T-helper 2 cell treated with Interferon-gamma antibody and Interleukin-4, amounts not matched to agents 100 ng/mL and 5 ng/mL, for 36 hours (primary cell): ENCODE results near the gene CAMTA1. TPM values are rescaled to one million over a fixed set of nuclear protein-coding genes. Genes with fewer than 3 reads are reported as not detected.

Experiments
- intact Hi-C: fragments of 100-400 bp; cut with micrococcal nuclease; formaldehyde crosslinking; loops from one replicate; pipeline ENCODE4 v1.15.1; 2023
- total RNA-seq: library from RNA; stranded (reverse); gene quantifications from 2 replicates; pipeline ENCODE4 v1.2.3, GENCODE V29; 2022

Gene CAMTA1
- total RNA-seq, 1 donor from 2014 or later: 40.7 TPM

DNA sequence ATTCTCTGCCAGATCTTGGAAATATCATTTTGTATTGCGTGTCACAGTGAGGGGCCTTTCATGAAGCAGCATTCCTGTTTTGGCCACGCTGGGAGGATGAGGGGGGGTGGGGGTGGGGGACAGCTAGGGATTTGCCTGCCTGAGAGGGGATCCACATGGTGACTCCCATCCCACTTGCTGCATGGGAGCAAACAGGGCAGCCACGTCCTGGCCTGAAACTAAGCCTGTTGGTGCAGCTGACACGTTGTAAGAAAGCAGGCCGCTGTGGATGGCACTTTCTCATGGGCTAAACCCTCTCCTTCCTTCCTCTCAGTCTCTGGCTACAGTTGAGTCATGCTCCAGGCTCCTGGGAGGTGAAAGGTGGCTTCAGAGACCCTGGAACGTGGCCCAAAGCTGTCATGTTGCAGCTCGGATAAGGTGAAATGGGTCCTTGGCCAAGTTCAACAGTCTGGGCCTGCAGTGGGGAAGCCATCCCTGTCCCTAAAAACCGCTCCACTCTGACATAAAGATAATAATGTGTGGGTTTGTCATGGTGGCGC lies 639.2 kb downstream of the CAMTA1 start:
- intact Hi-C loops: no loop called here

DNA sequence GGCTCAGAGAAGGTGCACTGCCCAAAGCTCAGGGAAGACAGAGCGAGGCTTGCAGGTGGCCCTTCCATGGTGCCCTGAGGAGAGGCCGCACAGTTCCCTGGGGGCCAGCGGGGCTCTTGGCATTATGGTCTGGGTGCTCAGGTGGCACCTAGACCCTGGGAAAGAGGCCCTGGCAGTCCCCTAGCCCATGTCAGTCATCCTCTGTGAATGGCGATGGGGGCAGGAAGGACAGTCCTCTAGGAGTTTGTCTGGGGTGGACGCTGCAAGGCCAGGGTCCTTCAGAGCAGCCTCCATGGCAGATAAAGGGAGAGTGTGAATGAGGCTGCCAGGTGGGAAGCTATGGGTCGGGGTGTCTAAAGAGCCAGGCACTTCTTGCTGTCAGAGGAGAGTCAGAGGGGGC lies 640.0 kb downstream of the CAMTA1 start:
- intact Hi-C loops: no loop called here

DNA sequence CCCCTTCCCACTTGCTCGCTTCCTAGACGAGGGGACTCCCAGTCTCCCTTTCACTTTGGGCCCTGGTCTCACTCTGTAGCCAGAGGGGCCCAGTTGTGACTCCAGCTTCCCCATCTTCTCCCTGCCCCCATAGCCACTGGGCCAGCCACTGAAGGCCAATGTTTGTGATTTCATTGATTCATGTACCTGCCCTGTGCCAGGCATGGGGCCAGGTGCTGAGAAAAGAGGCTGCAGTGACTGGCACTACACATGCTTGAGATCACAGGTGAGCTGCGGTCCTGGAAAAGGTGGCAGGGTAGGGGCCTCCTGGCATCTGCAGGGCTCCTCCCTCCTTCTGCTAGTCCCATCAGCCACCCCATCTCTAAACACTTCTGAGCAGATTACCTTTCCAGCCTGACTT lies 640.5 kb downstream of the CAMTA1 start:
- intact Hi-C loops: no loop called here

DNA sequence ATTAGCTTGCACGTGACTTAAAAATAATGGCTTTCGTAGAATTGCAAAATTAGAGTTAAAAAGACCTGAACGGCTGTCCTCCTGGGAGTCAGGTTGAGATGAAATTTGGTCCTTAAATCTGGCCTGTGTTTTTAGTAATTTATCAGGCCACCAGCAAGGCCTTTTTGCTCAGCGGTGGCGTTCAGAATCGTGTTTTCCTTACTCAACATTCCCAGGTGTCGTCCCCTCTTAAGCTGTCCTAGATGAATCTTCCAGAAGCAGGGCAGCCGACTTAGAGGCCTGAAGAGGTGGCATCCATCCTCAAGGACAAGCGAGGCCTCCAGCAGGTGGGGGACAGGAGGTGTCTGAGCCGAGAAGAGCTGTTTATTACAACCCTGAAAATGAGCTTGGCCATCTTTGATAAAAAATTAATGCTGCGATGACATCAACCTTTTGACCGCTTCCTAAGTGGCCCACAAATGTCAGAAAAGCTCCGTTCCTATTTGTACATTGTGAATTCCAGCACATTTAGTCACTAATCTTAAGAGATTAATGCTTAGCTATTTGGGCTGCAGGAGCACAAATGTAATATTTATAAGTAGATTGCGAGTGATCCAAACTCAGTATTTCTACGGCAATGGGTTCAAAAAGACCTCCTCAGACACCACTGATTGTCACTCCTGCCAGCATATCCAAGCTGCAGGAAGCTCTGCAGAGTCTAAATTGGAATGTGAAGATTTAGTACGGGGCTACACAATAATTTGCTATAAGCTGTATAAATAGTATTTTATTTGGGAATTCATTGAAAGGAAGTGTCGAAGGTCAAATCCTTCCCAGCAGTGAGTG lies 641.7 kb downstream of the CAMTA1 start:
- intact Hi-C loops: no loop called here

DNA sequence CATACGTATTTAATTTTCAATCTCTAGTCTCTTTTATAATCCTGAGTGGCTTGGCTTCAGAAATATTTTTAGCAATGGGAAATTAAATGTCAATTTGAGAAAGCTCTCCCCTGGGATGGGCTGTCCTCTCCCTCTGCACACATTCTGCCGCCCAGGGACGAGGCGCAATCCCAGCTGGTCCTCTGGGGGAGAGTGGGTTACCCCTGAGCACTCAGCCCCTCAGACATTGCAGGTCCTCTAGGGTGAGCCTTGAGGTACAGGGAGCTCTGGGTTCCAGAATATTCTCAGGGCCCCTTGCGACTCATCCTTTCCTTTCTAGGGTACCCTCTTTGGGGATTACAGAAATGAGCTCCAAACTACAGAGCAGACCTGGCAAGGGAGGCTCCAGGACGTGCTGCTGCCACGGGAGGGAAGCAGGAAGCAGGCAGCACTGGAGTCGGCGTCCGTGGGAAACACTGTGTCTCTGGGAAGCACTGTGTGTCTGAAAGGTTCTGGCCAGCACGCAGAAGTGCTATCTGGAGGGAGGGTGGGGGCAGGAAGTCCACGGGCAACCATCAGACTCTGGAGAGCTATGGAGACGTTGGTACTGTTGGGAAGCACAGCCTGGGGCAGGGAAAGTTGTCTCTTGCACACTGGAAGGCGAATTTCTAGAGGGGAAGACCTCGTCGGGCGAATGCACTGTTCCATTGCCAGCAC lies 642.5 kb downstream of the CAMTA1 start:
- intact Hi-C loops: no loop called here

DNA sequence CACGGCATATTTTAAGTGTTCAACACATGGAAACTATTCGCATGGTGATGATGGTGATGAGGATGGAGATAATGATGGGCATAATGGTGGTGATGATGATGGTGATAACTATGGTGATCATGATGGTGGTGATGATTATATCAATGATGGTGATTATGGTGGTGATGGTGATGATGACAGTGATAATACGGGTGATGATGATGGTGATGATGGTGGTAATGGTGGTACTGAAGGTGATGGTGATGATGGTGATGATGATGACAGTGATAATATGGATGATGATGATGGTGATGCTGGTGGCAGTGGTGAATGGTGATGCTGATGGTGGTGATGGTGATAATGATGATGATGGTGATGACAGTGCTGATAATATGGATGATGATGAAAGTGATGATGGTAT lies 644.0 kb downstream of the CAMTA1 start:
- intact Hi-C loops: no loop called here

DNA sequence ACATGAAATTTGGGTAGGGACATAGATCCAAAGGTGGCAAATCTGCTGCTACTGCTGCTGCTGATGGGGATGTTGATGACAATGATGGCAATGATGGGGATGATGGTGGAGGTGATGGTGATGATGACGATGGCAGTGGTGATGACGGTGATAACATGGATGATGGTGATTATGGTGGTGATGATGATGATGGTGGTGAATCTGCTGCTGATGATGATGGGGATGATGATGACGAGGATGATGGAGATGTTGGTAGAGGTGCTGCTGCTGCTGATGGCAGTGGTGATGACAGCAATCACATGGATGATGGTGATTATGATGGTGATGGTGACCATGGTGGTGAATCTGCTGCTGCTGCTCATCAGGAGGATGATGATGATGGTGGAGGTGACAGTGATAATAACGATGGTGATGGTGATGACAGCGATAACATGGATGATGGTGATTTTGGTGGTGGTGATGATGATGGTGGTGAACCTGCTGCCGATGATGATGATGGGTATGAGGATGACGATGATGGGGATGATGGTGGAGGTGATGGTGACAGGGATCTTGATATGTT lies 644.9 kb downstream of the CAMTA1 start:
- intact Hi-C loops: no loop called here

DNA sequence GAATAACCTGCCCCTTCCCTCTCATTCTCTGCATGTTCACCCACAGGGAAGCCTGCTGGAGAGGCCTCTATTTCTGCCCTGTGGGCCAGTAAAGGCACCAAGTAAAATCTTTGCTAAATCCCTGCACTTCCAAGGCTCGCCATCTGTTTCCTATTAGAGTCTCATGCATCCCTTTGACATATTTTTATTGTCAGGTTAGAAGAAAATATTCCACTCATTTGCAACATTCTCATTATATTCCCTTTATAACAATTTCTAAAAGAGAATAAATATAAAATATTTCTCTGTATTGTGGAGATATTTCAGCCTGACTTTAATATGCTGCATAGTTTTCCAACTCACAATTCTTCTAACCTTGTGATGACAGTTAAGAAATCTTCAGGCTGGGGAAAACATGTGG lies 645.4 kb downstream of the CAMTA1 start:
- intact Hi-C loops: no loop called here

DNA sequence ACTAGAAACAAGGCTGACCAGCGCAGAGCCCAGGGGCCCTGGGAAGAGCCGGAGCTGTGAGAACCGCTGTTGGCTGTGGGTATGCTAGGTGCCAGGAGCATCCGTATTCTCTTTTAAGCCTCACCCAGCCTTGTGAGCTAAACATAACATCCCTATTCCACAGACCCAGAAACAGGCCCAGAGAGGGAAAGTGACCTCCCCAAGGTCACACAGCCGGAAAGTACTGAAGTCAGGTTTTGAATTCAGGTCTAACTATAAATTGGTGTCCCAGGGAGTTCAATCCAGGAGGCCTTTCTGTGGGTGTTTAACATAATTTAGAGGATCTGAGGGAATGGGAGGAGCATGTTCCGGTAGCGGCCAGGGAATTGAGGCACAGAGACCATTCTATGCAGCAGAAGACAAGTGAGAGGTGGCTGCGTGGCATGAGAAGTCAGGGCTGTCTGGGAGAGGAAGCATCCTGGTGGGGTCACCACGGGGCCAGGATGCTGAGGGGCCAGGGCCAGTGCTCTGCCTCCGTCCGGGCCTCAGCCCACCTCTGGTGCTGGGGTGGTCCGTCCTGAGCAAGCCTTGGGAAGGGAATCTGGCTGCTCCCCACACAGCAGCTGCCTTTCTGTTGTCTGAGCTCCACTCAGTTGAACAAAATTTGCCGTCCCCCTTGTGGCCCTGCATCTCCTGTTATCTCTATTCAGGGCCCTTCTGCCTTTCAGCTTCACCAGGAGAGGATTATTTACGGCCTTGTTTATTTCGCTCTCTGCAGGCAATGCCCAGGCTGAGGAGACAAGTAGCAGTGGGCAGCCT lies 647.0 kb downstream of the CAMTA1 start:
- intact Hi-C loops: no loop called here

DNA sequence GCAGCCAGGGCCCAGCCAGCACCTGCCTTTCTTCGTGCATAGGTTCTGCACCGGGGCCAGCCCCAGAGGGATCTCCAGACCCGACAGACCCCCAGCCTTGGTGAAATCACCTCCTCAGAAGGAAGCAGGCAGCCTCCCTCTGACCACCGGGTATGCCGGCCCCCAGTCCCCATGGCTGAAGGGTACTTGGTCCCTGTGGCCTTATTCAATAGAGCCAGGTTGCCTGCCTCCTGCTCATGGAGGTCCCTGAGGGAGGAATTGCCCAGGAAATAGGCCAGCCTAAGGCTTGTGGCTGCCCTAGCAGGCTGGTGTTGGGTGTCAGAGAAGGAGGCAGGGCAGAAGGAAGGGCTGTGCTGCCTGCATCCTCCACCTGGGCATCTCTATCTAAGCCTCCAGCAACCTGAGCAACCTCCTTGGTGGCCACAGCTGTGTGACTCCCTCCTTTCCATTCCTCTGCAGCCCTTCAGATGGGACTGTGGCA lies 647.7 kb downstream of the CAMTA1 start:
- intact Hi-C loops: no loop called here

DNA sequence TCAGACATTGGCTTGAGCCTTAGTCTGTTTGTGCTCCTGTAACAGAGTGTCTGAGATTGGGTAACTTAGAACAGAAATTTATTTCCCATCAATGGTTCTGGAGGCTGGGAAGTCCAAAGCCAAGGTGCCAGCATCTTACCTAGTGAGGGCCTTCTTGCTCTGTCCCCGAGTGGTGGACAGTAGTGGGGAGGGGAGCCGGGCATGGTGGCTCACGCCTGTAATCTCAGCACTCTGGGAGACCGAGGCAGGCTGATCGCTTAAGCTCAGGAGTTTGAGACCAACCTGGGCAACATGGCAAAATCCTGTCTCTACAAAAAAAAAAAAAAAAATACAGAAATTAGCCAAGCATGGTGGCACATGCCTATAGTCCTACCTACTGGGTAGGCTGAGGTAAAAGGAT lies 649.3 kb downstream of the CAMTA1 start:
- intact Hi-C loops: no loop called here

DNA sequence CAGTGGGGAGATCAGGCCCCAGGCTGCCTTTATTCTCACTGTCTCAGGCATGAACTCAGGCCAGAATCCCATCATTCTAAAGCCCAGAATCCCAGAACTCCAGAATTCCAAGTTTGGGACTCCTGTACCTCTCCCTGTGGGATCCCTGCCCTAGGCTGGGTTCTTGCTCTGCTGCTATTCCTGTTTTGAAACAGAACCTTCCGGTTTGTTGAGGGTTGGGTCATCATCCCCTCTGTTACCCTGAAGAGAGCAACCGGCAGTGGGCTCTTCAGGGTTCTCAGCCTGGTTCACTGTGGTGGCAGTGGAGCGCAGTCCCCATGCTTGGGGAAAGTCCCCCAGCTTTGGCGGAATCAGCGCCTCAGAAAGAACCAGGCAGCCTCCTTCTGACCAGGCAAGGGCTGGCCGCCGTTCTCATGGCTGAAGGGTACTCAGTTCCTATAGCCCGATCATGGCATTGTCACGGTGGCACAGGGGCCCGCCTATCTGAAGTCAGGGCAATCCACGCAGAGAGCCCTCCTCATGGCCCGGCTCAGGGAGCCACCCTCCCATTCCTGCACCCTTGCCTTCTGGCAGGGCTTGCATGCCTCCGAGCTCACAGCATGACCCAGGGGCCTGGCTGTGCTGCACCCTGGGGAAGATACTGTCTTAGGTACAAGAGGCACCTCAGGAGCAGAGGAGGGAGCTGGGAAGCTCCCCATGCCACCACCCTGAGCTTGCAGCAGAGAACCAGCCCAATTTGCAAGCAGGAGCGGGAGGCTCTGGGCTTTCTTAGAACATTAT lies 650.2 kb downstream of the CAMTA1 start:
- intact Hi-C loops: no loop called here

DNA sequence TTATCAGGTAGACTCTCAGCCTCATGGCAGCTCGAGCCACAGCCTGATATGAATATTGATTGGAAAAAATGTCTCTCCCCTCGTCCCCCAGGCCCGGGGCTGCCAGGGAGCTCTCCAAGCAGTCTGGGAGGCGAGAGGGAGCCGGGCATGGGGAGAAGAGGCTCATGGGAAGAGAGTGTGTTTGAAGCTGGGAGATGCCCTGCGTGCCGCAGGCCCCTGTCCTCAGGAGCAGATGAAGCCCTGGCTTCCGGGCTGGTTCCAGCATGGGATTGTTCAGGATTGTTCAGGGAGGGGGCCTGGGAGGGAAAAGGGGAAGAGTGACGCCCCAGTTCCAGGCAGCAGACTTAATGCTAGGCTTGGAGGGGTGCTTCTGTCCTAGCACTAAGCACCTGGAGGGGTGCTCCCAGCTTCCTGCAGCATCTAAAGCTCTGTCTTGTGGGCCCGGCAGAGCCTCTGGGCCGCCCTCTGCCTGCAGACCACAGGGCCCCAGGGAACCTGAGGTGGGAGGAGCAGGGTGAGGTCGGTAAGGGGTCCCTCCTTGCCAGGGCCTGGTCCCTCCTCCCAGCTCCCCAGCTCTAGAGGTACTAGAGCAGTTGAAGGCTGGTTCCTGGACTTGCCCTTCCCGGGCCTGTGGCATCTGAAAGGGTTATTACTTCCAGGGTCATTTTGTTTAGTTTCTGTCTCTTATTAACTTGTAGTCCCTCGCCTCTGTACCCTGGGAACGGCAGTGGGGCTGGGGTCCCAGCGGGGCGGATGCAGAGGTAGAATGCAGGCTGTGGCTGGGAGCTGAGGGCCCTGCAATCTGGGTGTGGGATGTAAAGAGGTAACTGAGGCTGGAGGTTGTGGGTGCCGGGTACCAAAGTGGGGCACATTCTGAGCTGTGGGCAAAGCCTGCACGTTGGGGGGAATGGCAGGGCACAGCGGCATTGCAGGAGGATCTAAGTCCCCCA lies 651.1 kb downstream of the CAMTA1 start:
- intact Hi-C loops: no loop called here

DNA sequence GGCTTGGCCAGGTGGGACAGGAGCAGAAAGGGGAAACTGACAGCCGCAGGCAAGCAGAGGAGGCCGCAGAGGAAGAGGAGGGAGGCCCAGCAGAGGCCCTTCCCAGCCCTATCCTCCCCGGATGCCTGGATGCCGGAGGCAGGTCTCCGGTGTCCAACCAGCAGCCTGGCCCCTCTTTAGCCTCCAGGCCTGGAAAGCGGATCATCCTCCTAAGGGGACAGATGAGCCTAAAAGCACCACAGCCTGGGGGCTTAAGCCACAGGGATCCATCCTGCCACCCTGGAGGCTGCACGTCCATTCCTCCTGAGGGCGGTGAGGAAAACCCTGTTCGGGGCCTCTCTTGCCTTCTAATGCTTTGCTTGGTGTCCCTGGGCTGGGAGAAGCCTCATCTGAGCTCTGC lies 651.8 kb downstream of the CAMTA1 start:
- intact Hi-C loops: no loop called here

DNA sequence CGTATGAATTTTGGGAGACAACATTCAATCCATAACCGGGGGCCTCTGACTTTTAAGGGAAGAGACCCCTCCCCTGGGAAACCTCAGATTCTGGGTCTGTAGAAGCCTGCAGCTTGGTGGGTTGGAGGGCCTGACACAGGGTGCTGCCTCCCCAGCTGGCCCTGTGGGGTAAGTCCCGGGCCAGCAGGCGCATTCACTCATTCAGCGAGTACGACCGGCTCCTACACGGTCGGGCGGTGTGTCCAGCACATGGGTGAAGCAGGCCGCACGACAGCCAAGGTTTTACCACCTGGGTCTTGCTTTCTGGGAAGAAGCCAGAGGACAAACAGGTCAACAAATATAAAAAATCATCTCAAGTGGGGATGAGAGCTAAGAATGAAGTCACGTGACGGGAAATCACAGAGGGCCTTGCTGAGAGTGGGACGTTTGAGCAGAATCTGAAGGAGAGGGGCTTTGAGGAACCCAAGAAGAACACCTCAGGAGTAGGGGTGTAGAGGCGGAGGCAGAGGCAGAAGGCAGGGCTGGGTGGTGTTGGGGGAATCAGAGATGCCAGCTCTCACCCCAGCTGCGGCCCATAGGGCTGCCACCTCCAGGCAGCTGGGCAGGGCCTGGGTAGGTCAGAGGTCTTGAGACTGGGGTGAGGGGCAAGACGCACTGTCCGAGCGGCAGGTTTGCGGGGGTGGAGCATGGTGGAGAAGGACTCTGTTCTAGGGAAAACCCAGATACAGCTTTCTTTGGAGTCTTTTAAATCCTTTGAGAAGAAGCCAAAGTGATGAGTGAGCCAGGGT lies 652.5 kb downstream of the CAMTA1 start:
- intact Hi-C loops: no loop called here

DNA sequence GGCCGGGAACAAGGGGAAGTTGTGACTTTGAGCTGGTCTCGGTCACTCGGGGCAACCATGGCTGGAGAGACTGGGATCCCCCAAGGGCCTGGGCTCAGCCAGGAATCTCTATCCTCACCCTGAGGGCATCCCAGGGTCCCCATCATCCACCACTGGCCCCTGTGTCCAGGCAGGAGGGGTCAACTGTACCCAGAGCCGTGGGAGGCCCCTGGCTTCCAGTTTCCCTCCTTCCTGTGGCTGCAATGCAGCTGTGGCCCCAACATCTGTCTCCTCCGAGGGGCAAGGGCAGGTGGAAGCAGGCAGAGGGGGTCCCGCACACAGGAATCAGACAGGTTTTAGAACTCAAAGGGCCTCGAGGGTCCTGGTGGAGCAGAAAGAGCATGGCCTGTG lies 653.1 kb downstream of the CAMTA1 start:
- intact Hi-C loops: no loop called here

DNA sequence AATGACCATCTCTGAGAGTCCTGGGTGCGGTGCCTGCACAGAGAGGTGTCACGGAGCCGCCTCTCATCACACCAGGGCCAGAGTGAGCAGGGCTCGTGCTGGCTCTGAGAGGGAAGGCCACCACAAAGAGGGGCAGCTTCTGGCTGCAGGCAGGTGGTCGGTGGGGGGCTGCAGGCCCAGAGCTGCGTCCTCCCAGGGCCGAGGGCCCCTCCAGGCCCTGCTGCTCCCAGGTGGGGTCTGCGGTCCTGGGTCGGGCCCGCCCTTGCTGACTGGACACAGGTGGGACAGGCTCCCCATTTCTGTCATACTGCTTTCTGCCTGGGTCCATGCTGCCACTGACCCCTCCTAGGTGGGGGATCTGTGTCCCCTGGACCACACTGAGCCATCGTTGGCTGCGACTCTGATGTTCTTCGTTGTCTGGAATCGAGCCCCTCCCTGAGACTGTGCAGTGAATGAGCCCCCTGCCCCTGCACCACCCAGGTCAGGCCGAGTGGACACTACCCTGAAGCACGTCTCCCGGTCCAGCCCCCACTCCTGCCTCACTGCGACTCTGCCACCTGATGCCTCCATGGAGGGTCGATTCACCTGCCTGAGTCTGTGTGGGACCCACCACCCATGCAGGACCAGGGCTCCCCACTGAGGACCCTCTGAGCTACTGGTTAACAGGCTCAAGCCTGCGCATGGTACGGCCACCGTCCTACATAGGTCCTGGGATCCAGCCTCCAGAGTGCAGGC lies 653.8 kb downstream of the CAMTA1 start:
- intact Hi-C loops: no loop called here

DNA sequence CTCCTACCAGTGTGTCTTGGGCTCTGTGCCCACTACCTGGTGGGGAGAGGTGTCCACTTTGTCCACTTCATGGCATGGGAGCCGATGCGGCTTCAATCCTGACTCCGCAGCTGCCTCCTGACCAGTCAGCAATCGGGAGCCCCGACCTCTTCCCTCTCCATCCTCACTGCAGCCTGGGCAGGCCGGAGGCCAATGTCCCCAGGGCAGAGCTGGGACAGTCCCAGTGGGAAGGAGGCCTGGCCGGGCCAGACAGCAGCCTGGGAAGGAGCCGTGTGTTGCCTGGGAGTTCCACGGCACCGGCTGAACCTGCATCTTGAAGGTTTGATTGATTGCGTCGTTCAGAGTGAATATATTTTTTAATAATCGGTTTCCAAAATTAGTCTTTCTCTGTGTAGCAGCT lies 654.9 kb downstream of the CAMTA1 start:
- intact Hi-C loops: no loop called here
